SK-MEL-5 (cell line): Measurements from ENCODE around the gene FBXO42. TPM values are rescaled to one million over a fixed set of nuclear protein-coding genes. Genes with fewer than 3 reads are reported as not detected.
"Not testable (repeated sequence)": the region's sequence is repeated elsewhere in the genome, so short reads cannot be mapped to it uniquely, and the experiment has no call there.

Experiments
- DNase-seq: peaks from one replicate; pipeline ENCODE4 v3.0.0-alpha.2; 2016; ENCODE audit warnings: low read depth, low spot score
- in situ Hi-C: cut with HindIII; loops from 2 replicates; pipeline ENCODE4 v1.10.0; 2016; ENCODE audit warnings: low sequenced_read_pairs, high pct_unique_total_duplicates, low pct_unique_long_range_greater_than_20kb
- total RNA-seq: library from RNA; depleted of rRNA; stranded (reverse); fragments of >200 nt; shearing (Covaris generic); gene quantifications from 2 replicates; pipeline ENCODE4 v1.2.3, GENCODE V29; 2014

Gene FBXO42
- total RNA-seq, 1 experiment from 2014 or later: 11.4 TPM

DNA sequence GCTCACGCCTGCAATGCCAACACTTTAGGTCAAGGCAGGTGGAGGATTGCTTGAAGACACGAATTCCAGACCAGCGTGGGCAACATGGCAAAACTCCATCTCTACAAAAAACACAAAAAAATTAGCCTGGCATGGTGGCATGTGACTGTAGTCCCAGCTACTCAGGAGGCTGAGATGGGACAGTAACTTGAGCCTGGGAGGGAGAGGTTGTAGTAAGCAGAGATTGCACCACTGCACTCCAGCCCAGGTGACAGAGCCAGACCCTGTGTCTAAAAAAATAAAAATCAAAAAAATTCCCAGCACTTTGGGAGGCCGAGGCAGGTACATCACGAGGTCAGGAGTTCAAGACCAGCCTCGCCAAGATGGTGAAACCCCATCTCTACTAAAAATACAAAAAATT, 9.0 kb downstream of the FBXO42 start:
- DNase-seq, in situ Hi-C loops: not testable (repeated sequence)

DNA sequence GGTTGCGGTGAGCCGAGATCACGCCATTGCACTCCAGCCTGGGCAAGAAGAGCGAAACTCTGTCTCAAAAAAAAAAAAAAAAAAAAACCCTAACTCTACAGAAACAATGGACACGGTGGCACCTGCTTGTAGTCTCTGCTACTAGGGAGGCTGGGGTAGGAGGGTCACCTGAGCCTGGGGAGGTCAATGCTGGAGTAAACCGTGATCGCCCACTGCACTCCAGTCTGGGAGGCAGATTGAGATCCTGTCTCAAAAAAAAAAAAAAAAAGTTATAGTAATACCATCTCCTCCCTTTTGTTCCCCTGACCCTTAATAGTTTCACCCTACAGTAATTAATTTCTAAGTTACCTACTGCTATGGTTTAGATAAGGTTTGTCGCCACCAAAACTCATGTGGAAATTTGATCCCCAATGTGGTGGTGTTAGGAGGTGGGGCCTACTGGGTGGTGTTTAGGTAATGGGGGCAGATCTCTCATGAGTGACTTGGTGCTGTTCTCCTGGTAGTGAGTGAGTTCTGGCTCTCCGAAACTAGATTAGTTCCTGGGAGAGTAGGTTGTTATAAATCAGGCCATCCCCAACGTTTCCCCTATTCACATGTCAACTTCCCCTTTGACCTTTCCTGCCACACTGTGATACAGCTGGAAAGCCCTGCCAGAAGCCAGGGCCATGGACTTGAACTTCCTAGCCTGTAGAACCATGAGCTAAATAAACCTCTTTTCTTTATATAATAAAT, 9.8 kb downstream of the FBXO42 start:
- in situ Hi-C loops: no loop called here
- no peak for DNase-seq

DNA sequence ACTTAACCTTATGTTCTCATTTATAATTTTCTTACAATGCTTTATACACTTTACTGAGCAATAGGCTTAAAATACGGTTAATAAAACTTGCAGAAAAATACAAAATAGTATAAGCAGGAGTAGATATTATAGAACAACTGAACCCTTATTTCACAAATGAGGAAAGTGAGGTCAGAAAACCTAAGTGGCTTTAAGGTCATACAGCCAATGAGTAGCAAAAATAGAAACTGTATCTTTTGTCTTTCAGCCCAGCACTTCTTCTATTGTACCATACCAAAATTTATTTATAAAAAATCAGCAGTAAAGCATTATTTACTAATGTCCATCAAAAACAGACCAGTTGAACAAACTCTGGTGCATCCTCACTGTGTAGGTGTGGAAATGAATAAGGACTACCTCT, 11.6 kb downstream of the FBXO42 start:
- DNase-seq: no peak
- in situ Hi-C loops: no loop called here

DNA sequence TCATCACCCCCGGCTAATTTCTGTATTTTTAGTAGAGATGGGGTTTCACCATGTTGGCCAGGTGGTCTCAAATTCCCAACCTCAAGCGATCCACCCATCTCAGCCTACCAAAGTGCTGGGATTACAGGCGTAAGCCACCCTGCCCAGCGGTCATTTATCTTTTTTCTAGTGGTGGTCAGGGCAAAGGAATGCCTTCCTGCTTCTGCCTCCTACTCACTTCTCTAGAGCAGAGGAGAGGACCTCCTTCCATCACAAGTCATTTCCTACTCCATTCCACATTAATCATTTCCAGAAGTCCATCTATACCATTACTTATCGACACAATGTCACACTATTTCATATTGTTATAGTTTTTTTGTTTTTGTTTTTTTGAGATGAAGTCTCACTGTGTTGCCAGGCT, 13.3 kb downstream of the FBXO42 start:
- in situ Hi-C loops: no loop called here

DNA sequence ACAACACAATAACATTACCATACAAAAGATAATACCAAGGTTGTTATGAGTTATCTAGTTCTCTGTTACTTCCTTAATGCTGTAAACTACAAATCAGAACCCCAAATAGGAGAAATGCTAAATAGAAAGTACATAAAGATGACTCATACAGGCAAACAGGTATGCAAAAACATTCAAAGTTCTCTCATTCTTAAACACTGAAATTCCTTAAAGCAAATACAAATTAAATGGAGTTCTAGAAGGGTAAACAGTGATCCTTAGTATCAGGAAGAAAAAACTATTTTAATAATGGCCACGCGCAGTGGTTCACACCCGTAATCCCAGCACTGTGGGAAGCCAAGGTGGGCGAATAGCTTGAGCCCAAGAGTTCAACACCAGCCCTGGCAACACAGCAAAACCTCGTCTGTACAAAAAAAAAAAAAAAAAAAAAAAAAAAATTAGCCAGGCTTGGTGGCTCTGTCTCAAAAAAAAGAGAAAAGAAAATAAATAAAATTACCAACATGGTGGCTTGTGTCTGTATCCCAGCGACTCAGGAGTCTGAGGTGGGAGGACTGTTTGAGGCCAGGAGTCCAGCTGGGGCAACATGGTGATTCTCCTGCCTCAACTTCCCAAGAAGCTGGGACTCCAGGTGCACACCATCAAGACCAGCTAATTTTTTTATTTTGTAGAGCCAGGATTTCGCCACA, 17.5 kb downstream of the FBXO42 start:
- no peak for DNase-seq
- in situ Hi-C loops: no loop called here

More for the DNA sequence above, 13.3 kb downstream of the FBXO42 start:
- no peak for DNase-seq

DNA sequence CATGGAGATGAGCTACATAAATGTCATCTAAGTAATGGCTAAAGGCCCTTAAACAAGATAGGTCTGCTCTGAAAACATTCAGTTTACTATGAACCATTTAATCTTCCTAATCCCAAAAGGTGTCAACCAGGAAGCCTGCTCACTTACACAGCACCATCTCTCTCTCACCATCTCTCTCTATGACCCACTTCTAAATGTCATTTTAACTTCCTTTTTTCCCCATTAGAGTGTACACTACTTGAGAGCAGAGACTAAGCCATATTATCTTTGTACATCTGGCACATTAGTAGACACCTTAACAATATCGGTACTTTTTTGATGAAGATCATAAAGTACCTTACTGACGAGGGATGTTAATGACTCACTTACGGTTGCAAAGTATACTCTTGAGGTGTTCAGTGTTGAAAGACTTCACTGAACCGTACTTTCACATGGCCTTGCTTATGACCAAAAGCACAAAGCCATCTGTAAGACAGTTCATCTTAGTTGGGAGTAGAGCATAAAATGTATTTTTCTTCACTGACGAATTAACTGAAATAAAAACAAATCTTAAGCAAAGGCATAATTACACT, 25.4 kb downstream of the FBXO42 start:
- in situ Hi-C loops: no loop called here
- no peak for DNase-seq

DNA sequence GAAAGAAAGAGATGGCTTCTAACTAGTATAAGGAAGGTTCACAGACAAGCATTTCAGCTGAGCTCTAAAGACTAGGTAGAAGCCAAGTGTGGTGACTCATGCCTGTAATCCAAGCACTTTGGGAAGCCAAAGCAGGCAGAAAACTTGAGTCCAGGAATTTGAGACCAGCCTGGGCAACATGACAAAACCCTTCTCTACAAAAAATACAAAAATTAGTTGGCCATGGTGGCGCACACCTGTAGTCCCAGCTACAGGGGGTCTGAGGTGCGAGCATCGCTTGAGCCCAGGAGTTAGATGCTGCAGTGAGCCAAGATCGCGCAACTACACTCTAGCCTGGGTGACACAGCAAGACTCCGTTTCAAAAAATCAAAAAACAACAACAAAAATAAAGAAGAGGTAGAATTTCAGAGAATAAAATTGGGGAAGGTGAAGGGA, 27.8 kb downstream of the FBXO42 start:
- in situ Hi-C loops: no loop called here
- no peak for DNase-seq

DNA sequence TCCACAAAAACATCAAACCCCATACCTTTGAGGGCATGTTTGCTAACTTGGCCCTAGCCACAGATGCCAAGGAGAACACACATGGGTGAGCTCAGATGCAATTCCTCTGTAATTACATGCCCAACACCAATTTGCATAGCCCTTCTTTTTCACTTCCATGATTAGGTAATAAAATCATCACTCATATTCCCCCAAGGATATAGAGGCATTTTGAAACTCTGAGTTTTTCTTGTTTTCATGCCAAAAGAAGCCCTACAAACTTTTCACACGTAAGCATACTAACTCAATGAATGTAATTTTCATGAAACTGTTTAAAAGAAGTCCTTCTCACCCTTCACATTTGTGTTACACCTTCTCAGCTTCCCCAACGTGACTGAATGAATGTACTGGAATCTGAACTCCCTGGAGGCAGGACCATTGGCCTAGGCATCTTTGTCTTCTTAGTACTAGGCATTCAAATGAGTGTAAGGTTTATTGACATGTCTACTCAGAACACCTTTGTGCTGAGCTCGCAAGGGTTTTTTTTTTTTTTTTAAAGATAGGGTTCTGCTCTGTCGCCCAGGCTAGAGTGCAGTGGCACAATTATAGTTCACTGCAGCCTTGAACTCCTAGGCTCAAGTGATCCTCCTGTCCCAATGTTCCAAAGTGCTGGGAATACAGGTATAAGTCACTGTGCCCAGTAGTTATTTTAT, 31.0 kb downstream of the FBXO42 start:
- no peak for DNase-seq
- in situ Hi-C loops: no loop called here

DNA sequence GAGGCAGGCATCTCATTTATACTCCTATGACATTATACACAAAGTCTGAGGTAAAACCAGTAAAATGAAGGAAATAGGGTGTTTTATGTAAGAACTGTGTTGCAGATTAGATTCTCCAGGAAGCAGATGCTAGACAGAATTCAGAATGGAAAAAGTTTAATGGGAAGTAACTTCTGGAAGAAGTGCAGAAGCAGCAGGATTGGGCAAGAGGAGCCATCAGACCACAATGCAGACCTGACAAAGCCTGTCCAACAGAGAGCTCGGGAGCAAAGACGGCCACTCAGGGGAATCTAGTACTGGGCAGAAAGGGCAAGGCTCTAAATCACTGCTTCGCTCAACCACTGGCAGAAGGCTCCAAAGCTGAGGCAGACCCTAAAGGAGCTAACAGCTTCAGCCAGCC, 33.7 kb downstream of the FBXO42 start:
- DNase-seq: no peak
- in situ Hi-C loops: no loop called here

DNA sequence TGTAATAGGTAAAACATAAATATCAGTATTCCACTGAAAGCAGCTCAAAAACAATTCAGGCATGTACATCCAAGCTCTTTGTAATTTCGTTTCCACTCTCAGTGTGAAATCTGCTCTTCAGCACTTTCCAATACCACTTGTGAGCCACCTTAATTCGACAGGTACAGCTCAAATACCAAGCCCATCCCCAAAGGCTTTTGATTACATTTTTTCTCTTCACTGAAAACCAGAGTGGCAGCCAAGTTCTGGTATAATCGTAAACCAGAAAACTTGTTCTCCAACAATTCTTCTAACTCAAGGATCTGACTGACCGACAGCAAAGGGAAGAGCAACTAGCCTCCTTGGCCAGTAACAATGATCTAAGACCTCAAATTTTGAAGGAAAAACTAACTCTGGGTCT, 36.8 kb downstream of the FBXO42 start:
- DNase-seq: no peak
- in situ Hi-C loops: no loop called here

DNA sequence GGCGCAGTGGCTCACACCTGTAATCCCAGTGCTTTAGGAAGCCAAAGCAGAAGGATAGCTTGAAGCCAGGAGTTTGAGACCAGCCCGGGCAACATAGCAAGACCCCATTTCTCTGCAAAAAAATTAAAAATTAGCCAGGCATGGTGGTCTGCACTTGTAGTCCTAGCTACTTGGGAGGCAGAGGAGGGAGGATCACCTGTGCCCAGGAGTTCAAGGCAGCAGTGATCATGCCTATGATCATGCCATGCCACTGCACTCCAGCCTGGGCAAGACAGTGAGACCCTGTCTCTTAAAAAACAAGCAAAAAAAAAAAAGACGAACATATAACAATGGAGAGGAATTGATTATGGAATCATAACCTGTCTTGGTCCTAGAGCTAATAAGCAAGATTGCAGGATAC, 45.1 kb downstream of the FBXO42 start:
- no peak for DNase-seq
- in situ Hi-C loops: no loop called here

DNA sequence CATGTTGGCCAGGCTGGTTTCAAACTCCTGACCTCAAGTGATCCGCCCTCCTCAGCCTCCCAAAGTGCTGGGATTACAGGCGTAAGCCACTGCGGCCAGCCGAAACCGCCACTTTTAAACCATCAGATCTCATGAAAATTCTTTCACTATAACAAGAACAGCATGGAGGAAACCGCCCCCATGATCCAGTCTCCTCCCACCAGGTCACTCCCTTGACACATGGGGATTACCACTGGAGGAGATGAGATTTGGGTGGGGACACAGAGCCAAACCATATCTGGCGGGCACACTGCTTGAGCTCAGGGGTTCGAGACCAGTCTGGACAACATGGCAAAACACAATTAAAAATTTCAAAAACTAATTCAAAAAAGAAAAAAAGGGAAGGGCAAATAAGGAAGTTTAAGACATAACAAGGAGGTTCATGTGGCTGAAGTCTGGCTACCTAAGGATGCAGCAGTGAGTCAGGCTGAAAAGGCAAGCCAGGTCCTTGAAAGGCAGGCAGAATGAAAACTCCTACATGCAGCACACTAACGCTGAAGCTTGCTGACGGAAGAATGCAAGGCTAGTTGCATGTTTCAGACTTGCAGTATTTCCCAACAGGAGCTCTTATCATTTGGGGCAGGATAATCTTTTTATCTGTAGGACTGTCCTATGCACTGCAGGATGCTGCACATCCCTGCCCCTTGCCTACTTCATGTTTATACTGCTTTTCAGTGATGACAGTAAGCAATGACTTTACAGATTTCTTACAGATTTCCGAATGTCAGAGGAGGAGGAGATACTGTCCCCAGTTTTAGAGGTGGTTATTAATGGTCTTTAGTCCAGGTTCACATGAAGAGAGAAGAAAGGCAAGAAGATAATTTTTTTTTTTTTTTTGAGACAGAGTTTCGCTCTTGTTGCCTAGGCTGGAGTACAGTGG, 49.3 kb downstream of the FBXO42 start:
- in situ Hi-C loops: no loop called here
- no peak for DNase-seq

DNA sequence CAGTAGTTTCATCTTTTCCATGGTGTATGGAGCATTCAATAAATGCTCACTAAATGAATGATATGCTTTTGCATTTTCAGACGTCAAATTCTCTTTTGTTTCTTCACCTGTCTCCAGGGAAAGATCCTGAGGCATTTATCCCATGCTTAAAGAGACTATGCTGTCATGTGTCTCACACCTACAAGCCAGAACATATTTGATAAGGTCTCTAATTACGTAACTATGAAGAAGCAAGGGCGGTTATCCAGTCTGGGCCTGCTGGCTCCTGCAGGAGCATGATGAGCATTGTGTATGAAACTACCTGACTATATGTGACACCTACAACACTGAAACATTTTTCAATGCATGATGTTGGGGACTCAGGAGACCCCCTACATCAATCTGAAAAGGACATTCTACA, 51.8 kb downstream of the FBXO42 start:
- in situ Hi-C loops: no loop called here

DNA sequence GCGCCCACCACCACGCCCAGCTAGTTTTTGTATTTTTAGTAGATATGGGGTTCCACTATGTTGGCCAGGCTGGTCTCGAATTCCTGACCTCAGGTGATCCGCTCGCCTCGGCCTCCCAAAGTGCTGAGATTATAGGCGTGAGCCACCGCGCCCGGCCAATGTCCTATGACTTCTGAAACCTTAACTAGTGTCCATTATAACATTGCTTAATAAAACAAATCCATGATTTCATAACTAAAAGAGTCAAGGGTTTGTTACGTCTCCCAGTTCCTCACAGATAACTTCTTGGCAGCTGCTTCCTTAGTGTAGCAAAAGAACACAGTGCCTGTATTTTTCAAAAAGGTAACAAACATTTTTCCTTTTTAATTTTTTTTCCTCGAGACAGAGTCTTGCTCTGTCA, 53.6 kb downstream of the FBXO42 start:
- DNase-seq: no peak
- in situ Hi-C loops: no loop called here

More for the DNA sequence above, 51.8 kb downstream of the FBXO42 start:
- no peak for DNase-seq

DNA sequence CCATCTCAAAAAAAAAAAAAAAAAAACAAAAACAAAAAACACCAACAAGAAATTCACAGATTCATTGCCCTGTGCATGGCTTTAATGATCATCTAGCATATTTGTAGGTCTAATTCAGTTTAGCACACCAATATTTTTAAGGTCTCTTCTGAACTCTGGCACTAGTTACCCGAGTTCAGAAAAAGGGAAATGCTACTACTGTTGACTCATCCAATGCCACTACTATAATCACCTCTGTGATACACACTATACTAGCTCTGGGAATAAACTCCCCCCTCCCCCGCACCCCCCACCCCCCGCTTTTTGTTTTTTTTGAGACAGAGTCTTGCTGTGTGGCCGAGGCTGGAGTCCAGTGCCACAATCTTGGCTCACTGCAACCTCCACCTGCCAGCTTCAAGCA, 55.6 kb downstream of the FBXO42 start:
- DNase-seq: no peak
- in situ Hi-C loops: no loop called here

DNA sequence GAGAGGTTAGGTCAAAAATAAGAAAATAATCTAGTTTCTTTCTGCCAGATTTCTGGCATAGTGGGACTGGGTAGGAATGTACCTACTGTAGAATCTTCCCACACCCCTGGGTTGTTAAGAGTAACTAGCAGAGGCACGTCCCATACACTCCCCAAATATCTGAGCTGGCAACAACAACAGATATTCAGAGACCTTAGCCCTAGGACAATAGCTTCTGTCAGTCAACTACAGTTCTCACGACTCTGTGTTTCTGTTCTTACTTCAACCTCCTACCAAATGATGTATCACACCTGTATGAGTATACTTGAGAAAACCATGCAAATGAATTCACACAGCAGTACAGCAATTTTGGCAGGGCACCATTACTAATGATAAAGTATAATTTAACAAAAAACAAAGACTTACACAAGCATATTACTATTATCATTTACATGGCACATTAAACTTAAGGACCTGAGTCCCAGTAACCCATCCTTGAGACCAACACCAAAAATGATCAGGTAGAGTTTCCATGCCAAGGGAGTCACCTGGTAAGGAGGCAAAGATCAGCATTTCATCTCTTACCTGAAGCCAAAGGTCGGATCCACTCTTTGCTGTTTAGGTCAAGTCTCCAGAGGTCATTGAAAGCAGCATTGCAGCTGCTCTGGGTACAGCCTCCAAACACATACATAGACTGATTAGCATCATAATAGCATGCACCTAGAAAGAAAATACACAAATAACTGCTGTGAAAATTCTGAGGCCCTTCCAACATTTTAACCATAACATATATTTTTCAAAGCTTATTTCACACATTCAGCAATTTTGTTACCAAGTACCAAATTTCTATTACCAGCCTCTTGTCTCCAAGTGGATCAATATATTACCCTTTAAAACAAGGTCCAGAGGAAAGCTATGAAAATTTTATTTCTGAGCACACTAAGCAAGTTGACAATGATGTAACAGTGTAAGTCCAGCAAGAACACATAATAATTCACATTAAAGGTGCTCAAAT, 57.8 kb downstream of the FBXO42 start:
- in situ Hi-C loops: no loop called here
- no peak for DNase-seq
